Measurements from ENCODE around the gene AVL9. TPM values are rescaled to one million over a fixed set of nuclear protein-coding genes. Genes with fewer than 3 reads are reported as not detected.
"Not testable (repeated sequence)": the region's sequence is repeated elsewhere in the genome, so short reads cannot be mapped to it uniquely, and the experiment has no call there.

The AVL9 gene
- total RNA-seq, 1 experiment from 2014 or later, result 36.1 TPM

GRCh38 chr7:32634798-32635393 is 139.6 kb downstream of the AVL9 start:
- intact Hi-C loops (cut with micrococcal nuclease; ENCODE audit: unreplicated experiment); H3K27me3 ChIP-seq (replicated peaks; ENCODE audit: insufficient read depth, low read depth, low read length, poor library complexity); H3K4me3 ChIP-seq (ENCODE audit: low read depth, low read length, poor library complexity, severe bottlenecking); H3K27ac ChIP-seq (ENCODE audit: low read depth, low read length, poor library complexity, severe bottlenecking); H3K36me3 ChIP-seq (ENCODE audit: insufficient read depth, low read length, poor library complexity, severe bottlenecking); BruUV-seq (replicated peaks); DNase-seq (ENCODE audit: low spot score); H3K9me3 ChIP-seq (ENCODE audit: low read depth, low read length, poor library complexity, severe bottlenecking); POLR2A ChIA-PET (ENCODE audit: low non-redundant PET); CTCF ChIA-PET; H3K4me1 ChIP-seq (ENCODE audit: insufficient read depth, low read length, poor library complexity, severe bottlenecking): not testable (repeated sequence)

DNA sequence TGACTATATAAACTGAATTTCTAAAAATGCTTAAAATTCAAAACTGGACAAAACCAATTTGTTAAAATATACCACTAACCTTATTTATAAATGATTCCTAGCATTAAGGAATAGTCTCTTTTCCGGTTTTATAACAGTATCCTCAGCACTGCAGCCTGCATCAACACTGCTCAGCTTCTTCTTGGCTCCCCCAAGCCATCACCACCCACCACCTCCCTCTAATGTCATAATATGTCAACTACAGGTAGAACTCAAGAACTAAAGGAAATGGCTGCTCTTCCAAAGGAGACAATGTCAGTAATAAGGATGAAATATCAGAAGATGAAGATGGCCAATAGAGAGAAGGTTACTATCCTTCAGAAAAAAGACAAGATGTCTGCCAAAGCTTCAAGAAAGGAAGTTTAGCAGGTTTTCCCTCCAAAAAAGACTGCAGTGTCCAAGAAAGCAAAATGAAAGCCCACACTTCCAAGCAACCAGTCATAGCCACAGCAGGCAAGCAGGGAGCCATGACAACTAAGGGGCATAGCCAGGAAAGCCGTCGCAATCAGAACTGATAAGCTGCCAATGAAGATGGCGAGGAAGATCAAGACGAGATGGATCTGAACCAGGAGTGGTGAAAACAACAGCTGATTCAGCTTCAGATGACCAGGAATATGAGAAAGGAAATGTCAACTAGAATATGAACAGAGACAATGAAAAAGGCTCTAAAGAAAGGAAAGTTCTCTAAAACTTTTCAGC is 141.6 kb downstream of the AVL9 start:
- BruUV-seq (replicated peaks); H3K27ac ChIP-seq (ENCODE audit: low read depth, low read length, poor library complexity, severe bottlenecking); intact Hi-C loops (cut with micrococcal nuclease; ENCODE audit: unreplicated experiment); H3K9me3 ChIP-seq (ENCODE audit: low read depth, low read length, poor library complexity, severe bottlenecking); H3K4me3 ChIP-seq (ENCODE audit: low read depth, low read length, poor library complexity, severe bottlenecking); H3K27me3 ChIP-seq (replicated peaks; ENCODE audit: insufficient read depth, low read depth, low read length, poor library complexity); H3K36me3 ChIP-seq (ENCODE audit: insufficient read depth, low read length, poor library complexity, severe bottlenecking); POLR2A ChIA-PET (ENCODE audit: low non-redundant PET); CTCF ChIA-PET; H3K4me1 ChIP-seq (ENCODE audit: insufficient read depth, low read length, poor library complexity, severe bottlenecking); DNase-seq (ENCODE audit: low spot score): not testable (repeated sequence)

- BruUV-seq (replicated peaks); POLR2A ChIA-PET (ENCODE audit: low non-redundant PET); H3K4me3 ChIP-seq (ENCODE audit: low read depth, low read length, poor library complexity, severe bottlenecking); H3K36me3 ChIP-seq (ENCODE audit: insufficient read depth, low read length, poor library complexity, severe bottlenecking); H3K27ac ChIP-seq (ENCODE audit: low read depth, low read length, poor library complexity, severe bottlenecking); intact Hi-C loops (cut with micrococcal nuclease; ENCODE audit: unreplicated experiment); CTCF ChIA-PET; H3K9me3 ChIP-seq (ENCODE audit: low read depth, low read length, poor library complexity, severe bottlenecking); H3K4me1 ChIP-seq (ENCODE audit: insufficient read depth, low read length, poor library complexity, severe bottlenecking); DNase-seq (ENCODE audit: low spot score); H3K27me3 ChIP-seq (replicated peaks; ENCODE audit: insufficient read depth, low read depth, low read length, poor library complexity): not testable (repeated sequence)
Observed at GRCh38 chr7:32637611-32638010, 142.3 kb downstream of the AVL9 start.

Other genes with a start within 250 kb of the AVL9 start
- 89.3 and 109 TPM in 2 replicates for gene LSM5, start 5.1 kb upstream of the AVL9 start, total RNA-seq (2021)